Endothelial cell of umbilical vein (primary cell): ENCODE measurements around the gene APP.

Experiments
- MYC ChIP-seq: IDR thresholded peaks from one replicate; pipeline ENCODE4 v1.6.1; 2011; ENCODE audit warnings: mild to moderate bottlenecking, low read depth, low read length
- POLR2A ChIP-seq: IDR thresholded peaks from 2 replicates; pipeline ENCODE4 v1.6.1; 2012; ENCODE audit warnings: low read depth, mild to moderate bottlenecking, control low read depth, low read length
- TF ChIP-seq, protein P1 (sequence below), 2 donors: IDR thresholded peaks; 1 replicate in 1 of 2; 2 replicates in 1 of 2; pipeline ENCODE4 v1.5.1; 2011; ENCODE audit warnings: low read length in 2 of 2, mild to moderate bottlenecking in 2 of 2, moderate library complexity in 2 of 2, control low read depth in 1 of 2, inconsistent platforms in 1 of 2, low read depth in 1 of 2; ENCODE audit not compliant: insufficient read depth in 1 of 2; ENCODE audit errors: extremely low read depth in 1 of 2
- TF ChIP-seq, protein P2 (sequence below): IDR thresholded peaks from 2 replicates; pipeline ENCODE4 v1.6.1; 2011; ENCODE audit not compliant: insufficient read depth, insufficient read length

DNA sequence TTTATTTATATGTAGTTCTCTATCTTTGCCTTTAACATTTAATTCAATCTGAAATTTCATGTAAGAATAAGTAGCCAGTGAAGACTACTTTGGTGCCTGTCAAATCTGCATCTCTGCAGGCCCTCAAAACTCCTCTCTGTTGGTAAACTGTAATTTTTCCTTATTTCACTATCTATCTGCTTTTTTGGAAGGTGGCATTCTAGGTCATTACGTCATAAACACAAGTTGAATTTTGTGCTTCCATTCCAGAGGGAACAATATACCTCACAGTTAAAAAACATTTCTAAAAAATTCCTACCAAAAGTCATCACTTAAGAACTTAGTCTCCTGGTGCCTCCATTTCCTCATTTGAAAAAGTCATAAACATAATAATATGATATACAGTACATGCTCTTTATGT, 259.8 kb downstream of the APP start:
- no peak for TF ChIP-seq POLR2A
- TF ChIP-seq, protein P1, sequence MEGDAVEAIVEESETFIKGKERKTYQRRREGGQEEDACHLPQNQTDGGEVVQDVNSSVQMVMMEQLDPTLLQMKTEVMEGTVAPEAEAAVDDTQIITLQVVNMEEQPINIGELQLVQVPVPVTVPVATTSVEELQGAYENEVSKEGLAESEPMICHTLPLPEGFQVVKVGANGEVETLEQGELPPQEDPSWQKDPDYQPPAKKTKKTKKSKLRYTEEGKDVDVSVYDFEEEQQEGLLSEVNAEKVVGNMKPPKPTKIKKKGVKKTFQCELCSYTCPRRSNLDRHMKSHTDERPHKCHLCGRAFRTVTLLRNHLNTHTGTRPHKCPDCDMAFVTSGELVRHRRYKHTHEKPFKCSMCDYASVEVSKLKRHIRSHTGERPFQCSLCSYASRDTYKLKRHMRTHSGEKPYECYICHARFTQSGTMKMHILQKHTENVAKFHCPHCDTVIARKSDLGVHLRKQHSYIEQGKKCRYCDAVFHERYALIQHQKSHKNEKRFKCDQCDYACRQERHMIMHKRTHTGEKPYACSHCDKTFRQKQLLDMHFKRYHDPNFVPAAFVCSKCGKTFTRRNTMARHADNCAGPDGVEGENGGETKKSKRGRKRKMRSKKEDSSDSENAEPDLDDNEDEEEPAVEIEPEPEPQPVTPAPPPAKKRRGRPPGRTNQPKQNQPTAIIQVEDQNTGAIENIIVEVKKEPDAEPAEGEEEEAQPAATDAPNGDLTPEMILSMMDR (IDR thresholded peaks at IDR 0.05; ENCODE audit: extremely low read depth in 1 of 2, insufficient read depth in 1 of 2, low read depth in 1 of 2, low read length in 2 of 2), result no peak
- TF ChIP-seq MYC, result no peak
- TF ChIP-seq, protein P2, sequence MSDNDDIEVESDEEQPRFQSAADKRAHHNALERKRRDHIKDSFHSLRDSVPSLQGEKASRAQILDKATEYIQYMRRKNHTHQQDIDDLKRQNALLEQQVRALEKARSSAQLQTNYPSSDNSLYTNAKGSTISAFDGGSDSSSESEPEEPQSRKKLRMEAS, result no peak
